Activated T-helper 17 cell treated with anti-CD3 and anti-CD28 coated beads, Interleukin-2, amount 50 U/mL, for 72 hours (primary cell): ENCODE results near the gene NDUFV1. TPM values are rescaled to one million over a fixed set of nuclear protein-coding genes. Genes with fewer than 3 reads are reported as not detected.
"Not testable (repeated sequence)": the region's sequence is repeated elsewhere in the genome, so short reads cannot be mapped to it uniquely, and the experiment has no call there.

Source experiments
- ATAC-seq: fragments of 150-1000 bp; cut with Tn5 transposase; replicated peaks from 2 replicates; pipeline ENCODE4 v1.10.0; 2021; ENCODE audit warnings: mild to moderate bottlenecking, moderate library complexity
- H3K27ac Mint-ChIP-seq: one replicate; pipeline ENCODE4 v1.8.0; 2022; ENCODE audit warnings: mixed read lengths
- H3K27me3 Mint-ChIP-seq: one replicate; pipeline ENCODE4 v1.8.0; 2022; ENCODE audit warnings: mixed read lengths
- H3K36me3 Mint-ChIP-seq: one replicate; pipeline ENCODE4 v1.8.0; 2022; ENCODE audit warnings: low read depth, mild to moderate bottlenecking, mixed read lengths
- H3K4me1 Mint-ChIP-seq: one replicate; pipeline ENCODE4 v1.8.0; 2022; ENCODE audit warnings: mixed read lengths
- H3K4me3 Mint-ChIP-seq: one replicate; pipeline ENCODE4 v1.8.0; 2022; ENCODE audit warnings: mild to moderate bottlenecking, mixed read lengths
- H3K9me3 Mint-ChIP-seq: one replicate; pipeline ENCODE4 v1.8.0; 2022; ENCODE audit warnings: mixed read lengths
- total RNA-seq, 2 donors: library from RNA; stranded (reverse); gene quantifications; one replicate each; pipeline ENCODE4 v1.2.3, GENCODE V29; 2022

Gene NDUFV1
- total RNA-seq, 2 donors from 2014 or later, result 160 to 238 TPM

- Mint-ChIP-seq H3K4me3 (peak overlapping the region; percentile 48), H3K36me3 (no peaks in the 10 kb centered on the region), H3K27ac (peak overlapping the region; percentile 61), H3K27me3 (no peaks in the 10 kb centered on the region), H3K9me3 (no peaks in the 10 kb centered on the region), H3K4me1 (no peaks in the 10 kb centered on the region)
- ATAC-seq, result peak; percentile 66
These were observed 49.7 kb downstream of the NDUFV1 start for GRCh38 chr11:67656278-67656922.

GRCh38 chr11:67657300-67657699, 50.6 kb downstream of the NDUFV1 start:
- peak; percentile 82 for ATAC-seq
- H3K27ac Mint-ChIP-seq, result peak overlapping the region; percentile 61

GRCh38 chr11:67659651-67660165, 53.0 kb downstream of the NDUFV1 start:
- H3K4me1 Mint-ChIP-seq, H3K27ac Mint-ChIP-seq, H3K27me3 Mint-ChIP-seq, H3K4me3 Mint-ChIP-seq, H3K9me3 Mint-ChIP-seq, H3K36me3 Mint-ChIP-seq, ATAC-seq: not testable (repeated sequence)

More at GRCh38 chr11:67657300-67657699, 50.6 kb downstream of the NDUFV1 start:
- Mint-ChIP-seq H3K4me3 (peak overlapping the region; percentile 48), H3K9me3 (no peaks in the 10 kb centered on the region), H3K36me3 (no peaks in the 10 kb centered on the region), H3K27me3 (no peaks in the 10 kb centered on the region), H3K4me1 (no peaks in the 10 kb centered on the region)

- not testable (repeated sequence) for ATAC-seq, H3K4me1 Mint-ChIP-seq, H3K27ac Mint-ChIP-seq, H3K36me3 Mint-ChIP-seq, H3K27me3 Mint-ChIP-seq, H3K4me3 Mint-ChIP-seq, H3K9me3 Mint-ChIP-seq
These were observed 54.0 kb downstream of the NDUFV1 start for GRCh38 chr11:67660752-67661151.

Other genes starting within 250 kb of the NDUFV1 start
- gene CLCF1, start 233.3 kb upstream of the NDUFV1 start, total RNA-seq, result 1 to 10 TPM in 1 of 2 donors, under 1 TPM in 1; 0.22 to 1.1 TPM
- 10 to 100 TPM; 32.0 to 37.5 TPM for gene RAD9A, start 214.9 kb upstream of the NDUFV1 start, total RNA-seq
- 100 to 1,000 TPM; 220 to 322 TPM for gene PPP1CA, start 205.1 kb upstream of the NDUFV1 start, total RNA-seq
- gene TBC1D10C, start 202.9 kb upstream of the NDUFV1 start, total RNA-seq, result 100 to 1,000 TPM; 155 to 197 TPM
- gene CARNS1, start 191.3 kb upstream of the NDUFV1 start, total RNA-seq, result 10 to 100 TPM in 1 of 2 donors, 1 to 10 TPM in 1; 2.0 to 10.6 TPM
- 10 to 100 TPM; 62.3 to 63.0 TPM for gene RPS6KB2, start 178.4 kb upstream of the NDUFV1 start, total RNA-seq
- gene PTPRCAP, start 169.3 kb upstream of the NDUFV1 start, total RNA-seq, result 100 to 1,000 TPM; 112 to 228 TPM
- 100 to 1,000 TPM; 303 to 326 TPM for gene CORO1B, start 163.5 kb upstream of the NDUFV1 start, total RNA-seq
- gene GPR152, start 154.2 kb upstream of the NDUFV1 start, total RNA-seq, result not detected
- 1 to 10 TPM in 1 of 2 donors, under 1 TPM in 1; 0.32 to 2.2 TPM for gene CABP4, start 151.6 kb upstream of the NDUFV1 start, total RNA-seq
- gene TMEM134, start 137.7 kb upstream of the NDUFV1 start, total RNA-seq, result 10 to 100 TPM; 30.0 to 83.0 TPM
- gene AIP, start 123.9 kb upstream of the NDUFV1 start, total RNA-seq, result 100 to 1,000 TPM; 152 to 186 TPM
- 100 to 1,000 TPM in 1 of 2 donors, 10 to 100 TPM in 1; 97.9 to 111 TPM for gene PITPNM1, start 101.6 kb upstream of the NDUFV1 start, total RNA-seq
- gene CDK2AP2, start 98.8 kb upstream of the NDUFV1 start, total RNA-seq, result 10 to 100 TPM; 65.0 to 71.7 TPM
- gene CABP2, start 83.5 kb upstream of the NDUFV1 start, total RNA-seq, result not detected
- gene GSTP1, start 23.1 kb upstream of the NDUFV1 start, total RNA-seq, result 100 to 1,000 TPM; 187 to 394 TPM
- gene NUDT8, start 23.0 kb downstream of the NDUFV1 start, total RNA-seq, result 10 to 100 TPM; 12.0 to 23.1 TPM
- not detected for gene TBX10, start 32.8 kb downstream of the NDUFV1 start, total RNA-seq
- under 1 TPM in 1 of 2 donors, not detected in 1; 0.80 TPM for gene ACY3, start 43.8 kb downstream of the NDUFV1 start, total RNA-seq
- not detected for gene ALDH3B2, start 67.7 kb downstream of the NDUFV1 start, total RNA-seq